Endodermal cell (in vitro differentiated cells): Measurements from ENCODE around the gene CALHM2. TPM values are rescaled to one million over a fixed set of nuclear protein-coding genes. Genes with fewer than 3 reads are reported as not detected.

Experiments used
- DNase-seq: peaks from one replicate; pipeline ENCODE4 v3.0.0-alpha.2; 2017
- H3K27ac ChIP-seq: 2 replicates; pipeline ENCODE4 v1.5.1; 2013; ENCODE audit warnings: mild to moderate bottlenecking, low read depth, low read length, moderate library complexity
- H3K27me3 ChIP-seq: 2 replicates; pipeline ENCODE4 v1.6.1; 2013; ENCODE audit warnings: mild to moderate bottlenecking, low read length, moderate library complexity; ENCODE audit not compliant: insufficient read depth, control insufficient read depth, poor library complexity, severe bottlenecking
- H3K36me3 ChIP-seq: 2 replicates; pipeline ENCODE4 v1.7.0; 2013; ENCODE audit warnings: mild to moderate bottlenecking, low read length, moderate library complexity; ENCODE audit not compliant: control insufficient read depth, insufficient read depth
- H3K4me1 ChIP-seq: one replicate; pipeline ENCODE4 v1.7.0; 2013; ENCODE audit warnings: low read length; ENCODE audit not compliant: control insufficient read depth, insufficient read depth
- H3K4me3 ChIP-seq: 2 replicates; pipeline ENCODE4 v1.5.1; 2013; ENCODE audit warnings: mild to moderate bottlenecking, low read length, moderate library complexity
- H3K9ac ChIP-seq: 2 replicates; pipeline ENCODE4 v1.6.1; 2013; ENCODE audit warnings: mild to moderate bottlenecking, low read length, moderate library complexity; ENCODE audit not compliant: poor library complexity, severe bottlenecking; ENCODE audit errors: extremely low read depth
- H3K9me3 ChIP-seq: 2 replicates; pipeline ENCODE4 v1.6.1; 2013; ENCODE audit warnings: mild to moderate bottlenecking, low read length, moderate library complexity; ENCODE audit not compliant: control insufficient read depth
- H3K27ac Mint-ChIP-seq: 2 replicates; pipeline ENCODE4 v1.8.0; 2020; ENCODE audit warnings: mixed read lengths
- H3K27me3 Mint-ChIP-seq: 2 replicates; pipeline ENCODE4 v1.8.0; 2021; ENCODE audit warnings: mild to moderate bottlenecking, mixed read lengths; ENCODE audit not compliant: insufficient read depth
- H3K36me3 Mint-ChIP-seq: 2 replicates; pipeline ENCODE4 v1.8.0; 2020; ENCODE audit warnings: low read depth, mixed read lengths
- H3K4me1 Mint-ChIP-seq: 2 replicates; pipeline ENCODE4 v1.8.0; 2020; ENCODE audit warnings: mixed read lengths
- H3K4me3 Mint-ChIP-seq: 2 replicates; pipeline ENCODE4 v1.8.0; 2020; ENCODE audit warnings: mild to moderate bottlenecking, moderate library complexity, mixed read lengths
- H3K9me3 Mint-ChIP-seq: 2 replicates; pipeline ENCODE4 v1.8.0; 2020; ENCODE audit warnings: mild to moderate bottlenecking, mixed read lengths
- CTCF ChIP-seq: fragments of 200-600 bp; sonication (generic); conservative IDR thresholded peaks from 2 replicates; pipeline ENCODE4 v1.5.0; 2021; ENCODE audit warnings: antibody characterized with exemption, mild to moderate bottlenecking
- WGBS, 2 experiments: methylation state at CpG; one replicate each; pipeline versions ENCODE4 v1.1.5 to v1.1.7; 2013; ENCODE audit warnings: missing lambda C conversion rate in 2 of 2, mixed read lengths in 1 of 2; ENCODE audit not compliant: insufficient coverage in 1 of 2, insufficient read length in 1 of 2; 5-methylcytosine and 5-hydroxymethylcytosine counted together
- total RNA-seq, 2 donors: library from RNA; stranded (reverse); fragmentation: NEBNext Ultra II Directional in 1 of 2; extraction: Animal tissue kit (Norgen Biotek cat#: 25700) in 1 of 2; gene quantifications; 2 replicates in 1 of 2; 3 replicates in 1 of 2; pipeline ENCODE4 v1.2.1, GENCODE V29; 2021

Gene CALHM2
- total RNA-seq, 2 donors from 2014 or later = 1.0 to 3.1 TPM

GRCh38 chr10:103495321-103495720 is 43.2 kb upstream of the CALHM2 start:
- Mint-ChIP-seq H3K27me3 (peaks cover 76% of the 10 kb centered on the region), H3K9me3 (no peaks in the 10 kb centered on the region), H3K4me3 (no peak overlapping the region), H3K27ac (no peak overlapping the region), H3K4me1 (peaks cover 13% of the 10 kb centered on the region), H3K36me3 (no peaks in the 10 kb centered on the region)
- no peak for TF ChIP-seq CTCF
- DNase-seq = no peak
- no peak overlapping the region for H3K27ac ChIP-seq
- H3K9ac ChIP-seq = no peak overlapping the region
- peaks cover 57% of the 10 kb centered on the region for H3K27me3 ChIP-seq
- no peaks in the 10 kb centered on the region for H3K4me1 ChIP-seq
- H3K4me3 ChIP-seq = no peak overlapping the region
- 89 to 97% methylated on average over 3 of the region's 3 CpGs for WGBS, 2 experiments
- H3K9me3 ChIP-seq = no peaks in the 10 kb centered on the region
- no peaks in the 10 kb centered on the region for H3K36me3 ChIP-seq

GRCh38 chr10:103493916-103494877 is 42.0 kb upstream of the CALHM2 start:
- H3K4me3 ChIP-seq = peak overlapping the region; percentile 73
- Mint-ChIP-seq H3K36me3 (no peaks in the 10 kb centered on the region), H3K9me3 (no peaks in the 10 kb centered on the region), H3K4me1 (peaks cover 9% of the 10 kb centered on the region), H3K27ac (no peak overlapping the region), H3K27me3 (peaks cover 76% of the 10 kb centered on the region), H3K4me3 (peak overlapping the region; percentile 66)
- no peaks in the 10 kb centered on the region for H3K36me3 ChIP-seq
- no peak for TF ChIP-seq CTCF
- peak overlapping the region; percentile 6 for H3K9ac ChIP-seq
- peak; percentile 73 for DNase-seq
- peaks cover 57% of the 10 kb centered on the region for H3K27me3 ChIP-seq
- H3K4me1 ChIP-seq = no peaks in the 10 kb centered on the region
- no peak overlapping the region for H3K27ac ChIP-seq
- 3% methylated on average over 25 to 92 of the region's 92 CpGs for whole genome bisulfite sequencing, 2 experiments
- H3K9me3 ChIP-seq = no peaks in the 10 kb centered on the region

- Mint-ChIP-seq H3K36me3 (no peaks in the 10 kb centered on the region), H3K4me1 (peaks cover 9% of the 10 kb centered on the region), H3K27ac (no peak within 1 kb of the TSS), H3K9me3 (no peaks in the 10 kb centered on the region), H3K4me3 (peak within 1 kb of the TSS; percentile 66), H3K27me3 (peaks cover 71% of the 10 kb centered on the region)
- Histone ChIP-seq H3K4me3 (peak within 1 kb of the TSS; percentile 73), H3K36me3 (no peaks in the 10 kb centered on the region), H3K27me3 (peaks cover 57% of the 10 kb centered on the region), H3K4me1 (no peaks in the 10 kb centered on the region), H3K9me3 (no peaks in the 10 kb centered on the region), H3K27ac (no peak within 1 kb of the TSS), H3K9ac (peak within 1 kb of the TSS; percentile 6)
- WGBS, 2 experiments = 0 to 5% methylated on average over 14 to 65 of the region's 65 CpGs
- DNase-seq = peak; percentile 77
- no peak for TF ChIP-seq CTCF
These were observed 41.3 kb upstream of the CALHM2 start, which contains the start of gene NEURL1 for GRCh38 chr10:103493362-103493915. NEURL1 (plus strand) TSS chr10:103493705; CDS start chr10:103494388, 683 bp downstream.
